ENCODE data around the gene UNC5C.

DNA sequence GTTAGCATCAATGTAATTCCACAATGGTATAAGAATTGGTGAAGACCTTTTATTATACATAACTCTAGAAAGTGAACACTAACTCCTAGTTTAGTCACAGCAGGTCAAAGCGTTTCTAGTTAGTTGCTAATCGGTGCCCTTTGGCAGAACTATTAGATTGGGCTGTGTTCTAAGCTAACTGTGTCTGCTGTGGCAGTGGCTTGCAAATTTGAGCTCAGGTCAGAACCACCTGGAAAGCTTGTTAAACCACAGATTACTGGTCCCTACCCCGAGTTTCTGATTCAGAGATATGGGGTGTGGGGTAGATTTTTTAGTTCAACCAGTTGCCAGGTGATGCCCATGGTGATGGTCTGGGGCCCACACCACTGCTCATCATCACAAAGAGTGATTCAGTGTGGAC lies 332.1 kb downstream of the UNC5C start:
- TF ChIP-seq, protein P1, sequence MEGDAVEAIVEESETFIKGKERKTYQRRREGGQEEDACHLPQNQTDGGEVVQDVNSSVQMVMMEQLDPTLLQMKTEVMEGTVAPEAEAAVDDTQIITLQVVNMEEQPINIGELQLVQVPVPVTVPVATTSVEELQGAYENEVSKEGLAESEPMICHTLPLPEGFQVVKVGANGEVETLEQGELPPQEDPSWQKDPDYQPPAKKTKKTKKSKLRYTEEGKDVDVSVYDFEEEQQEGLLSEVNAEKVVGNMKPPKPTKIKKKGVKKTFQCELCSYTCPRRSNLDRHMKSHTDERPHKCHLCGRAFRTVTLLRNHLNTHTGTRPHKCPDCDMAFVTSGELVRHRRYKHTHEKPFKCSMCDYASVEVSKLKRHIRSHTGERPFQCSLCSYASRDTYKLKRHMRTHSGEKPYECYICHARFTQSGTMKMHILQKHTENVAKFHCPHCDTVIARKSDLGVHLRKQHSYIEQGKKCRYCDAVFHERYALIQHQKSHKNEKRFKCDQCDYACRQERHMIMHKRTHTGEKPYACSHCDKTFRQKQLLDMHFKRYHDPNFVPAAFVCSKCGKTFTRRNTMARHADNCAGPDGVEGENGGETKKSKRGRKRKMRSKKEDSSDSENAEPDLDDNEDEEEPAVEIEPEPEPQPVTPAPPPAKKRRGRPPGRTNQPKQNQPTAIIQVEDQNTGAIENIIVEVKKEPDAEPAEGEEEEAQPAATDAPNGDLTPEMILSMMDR (IDR thresholded peaks at IDR 0.05) = no peak
- no peak for TF ChIP-seq POLR2A (IDR thresholded peaks at IDR 0.05)
- TF ChIP-seq POLR2AphosphoS5 (IDR thresholded peaks at IDR 0.05) = no peak

Data from breast epithelium (tissue), 3 donors.